Measurements from ENCODE around the gene MAN2B1. TPM values are rescaled to one million over a fixed set of nuclear protein-coding genes. Genes with fewer than 3 reads are reported as not detected.
"Not testable (repeated sequence)": the region's sequence is repeated elsewhere in the genome, so short reads cannot be mapped to it uniquely, and the experiment has no call there.

The MAN2B1 gene
- polyA plus RNA-seq, 1 experiment = 66.9 TPM

GRCh38 chr19:12689012-12689411 lies 22.5 kb upstream of the MAN2B1 start:
- POLR2A ChIA-PET = no interaction called here
- H3K36me3 ChIP-seq (ENCODE audit: control insufficient read depth, insufficient read depth, low read length) = peaks cover 6% of the 10 kb centered on the region
- no peaks in the 10 kb centered on the region for H3K27me3 ChIP-seq (ENCODE audit: control insufficient read depth, insufficient read depth, low read length)
- CTCF ChIA-PET = no interaction called here
- H3K4me3 ChIP-seq (ENCODE audit: low read depth, low read length) = no peak overlapping the region
- DNase-seq (ENCODE audit: low read depth) = no peak
- TF ChIP-seq, protein P1, sequence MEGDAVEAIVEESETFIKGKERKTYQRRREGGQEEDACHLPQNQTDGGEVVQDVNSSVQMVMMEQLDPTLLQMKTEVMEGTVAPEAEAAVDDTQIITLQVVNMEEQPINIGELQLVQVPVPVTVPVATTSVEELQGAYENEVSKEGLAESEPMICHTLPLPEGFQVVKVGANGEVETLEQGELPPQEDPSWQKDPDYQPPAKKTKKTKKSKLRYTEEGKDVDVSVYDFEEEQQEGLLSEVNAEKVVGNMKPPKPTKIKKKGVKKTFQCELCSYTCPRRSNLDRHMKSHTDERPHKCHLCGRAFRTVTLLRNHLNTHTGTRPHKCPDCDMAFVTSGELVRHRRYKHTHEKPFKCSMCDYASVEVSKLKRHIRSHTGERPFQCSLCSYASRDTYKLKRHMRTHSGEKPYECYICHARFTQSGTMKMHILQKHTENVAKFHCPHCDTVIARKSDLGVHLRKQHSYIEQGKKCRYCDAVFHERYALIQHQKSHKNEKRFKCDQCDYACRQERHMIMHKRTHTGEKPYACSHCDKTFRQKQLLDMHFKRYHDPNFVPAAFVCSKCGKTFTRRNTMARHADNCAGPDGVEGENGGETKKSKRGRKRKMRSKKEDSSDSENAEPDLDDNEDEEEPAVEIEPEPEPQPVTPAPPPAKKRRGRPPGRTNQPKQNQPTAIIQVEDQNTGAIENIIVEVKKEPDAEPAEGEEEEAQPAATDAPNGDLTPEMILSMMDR (IDR thresholded peaks at IDR 0.05; ENCODE audit: insufficient read depth, low read depth, low read length) = no peak

- H3K4me3 ChIP-seq (ENCODE audit: low read depth, low read length) = no peak within 1 kb of the TSS
- peaks cover 6% of the 10 kb centered on the region for H3K36me3 ChIP-seq (ENCODE audit: control insufficient read depth, insufficient read depth, low read length)
- TF ChIP-seq, protein P1 (IDR thresholded peaks at IDR 0.05; ENCODE audit: insufficient read depth, low read depth, low read length) = no peak
- CTCF ChIA-PET = interaction anchor here (1.7 kb wide), 1 partner anchor 11 kb away, joined by 4 read pairs; no protein-coding TSS in a partner anchor
- DNase-seq (ENCODE audit: low read depth) = no peak
- H3K27me3 ChIP-seq (ENCODE audit: control insufficient read depth, insufficient read depth, low read length) = no peaks in the 10 kb centered on the region
- POLR2A ChIA-PET = no interaction called here
Observed at GRCh38 chr19:12687496-12688196, 21.1 kb upstream of the MAN2B1 start, which contains the start of gene GNG14. GNG14 (plus strand) TSS chr19:12687998; CDS start chr19:12688049, 51 bp downstream.

DNA sequence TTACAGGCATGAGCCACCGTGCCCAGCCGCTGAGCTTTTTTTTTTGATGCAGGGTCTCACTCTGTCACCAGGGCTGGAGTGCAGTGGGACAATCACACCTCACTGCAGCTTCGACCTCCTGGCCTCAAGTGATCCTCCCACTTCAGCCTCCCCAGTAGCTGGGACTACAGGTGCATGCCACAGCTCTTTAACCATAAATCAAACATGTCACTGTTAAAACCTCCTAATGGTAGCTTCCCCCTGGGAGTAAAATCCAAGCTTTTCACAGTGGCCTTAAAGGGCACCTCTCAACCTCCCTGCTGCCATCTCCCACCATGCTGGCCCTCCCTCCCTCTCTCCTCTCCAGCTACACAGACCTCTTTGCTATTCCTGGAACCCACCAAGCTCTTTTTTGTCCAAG lies 19.3 kb upstream of the MAN2B1 start:
- TF ChIP-seq, protein P1 (IDR thresholded peaks at IDR 0.05; ENCODE audit: insufficient read depth, low read depth, low read length) = no peak
- POLR2A ChIA-PET = no interaction called here
- CTCF ChIA-PET = interaction anchor here (1.1 to 1.7 kb wide), 3 partner anchors 9 to 162 kb away, joined by 3 to 5 read pairs (median 4); no protein-coding TSS in a partner anchor
- DNase-seq (ENCODE audit: low read depth) = no peak
- H3K36me3 ChIP-seq (ENCODE audit: control insufficient read depth, insufficient read depth, low read length) = peaks cover 5% of the 10 kb centered on the region
- no peaks in the 10 kb centered on the region for H3K27me3 ChIP-seq (ENCODE audit: control insufficient read depth, insufficient read depth, low read length)
- no peak overlapping the region for H3K4me3 ChIP-seq (ENCODE audit: low read depth, low read length)

DNA sequence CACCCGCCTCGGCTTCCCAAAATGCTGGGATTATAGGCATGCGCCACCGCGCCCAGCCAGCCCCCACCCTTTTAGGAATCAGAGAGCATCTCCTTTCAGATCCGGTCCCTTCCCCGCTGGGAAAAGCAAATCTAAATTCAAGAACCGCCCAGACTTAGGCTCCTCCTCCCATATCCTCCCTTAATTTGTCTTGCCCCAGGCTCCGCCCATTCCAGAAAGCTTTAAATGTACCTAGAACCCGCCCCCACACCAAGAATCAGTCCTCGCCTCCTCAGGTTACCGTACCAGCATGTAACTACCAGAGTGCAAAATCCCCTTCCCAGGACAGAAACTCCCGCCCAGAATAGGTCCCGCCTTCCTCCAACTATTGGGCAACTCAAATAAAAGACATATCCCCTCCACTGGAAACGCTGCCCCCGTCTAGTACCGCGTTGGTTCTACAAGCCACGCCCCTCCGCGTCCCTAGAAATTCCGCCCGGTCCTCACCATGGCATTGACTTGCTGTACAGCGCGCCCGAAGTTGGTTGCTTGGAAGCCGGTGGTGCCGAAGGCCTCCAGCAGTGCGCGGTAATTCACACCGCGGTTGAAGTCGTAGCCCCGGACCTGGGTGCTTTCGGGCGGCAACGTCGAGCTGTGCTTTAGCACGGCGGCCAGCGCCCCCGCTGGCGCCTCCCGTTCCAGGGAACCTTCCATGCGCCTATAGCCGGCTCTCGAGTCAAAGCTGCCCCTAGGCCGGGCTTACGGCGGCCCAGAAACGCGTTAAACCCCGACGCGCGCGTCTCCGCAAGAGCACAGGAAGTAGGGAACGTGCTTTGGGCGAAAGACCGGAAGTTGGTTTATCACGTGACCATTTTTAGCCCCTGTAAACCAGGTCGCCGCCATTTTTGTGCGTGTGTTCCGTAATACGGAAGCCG lies 14.8 kb upstream of the MAN2B1 start, which contains the start of gene DHPS:
DHPS (minus strand) TSS at position 807 of the 914 bp plus-strand sequence; CDS start at position 693, 114 bp downstream.
- POLR2A ChIA-PET = no interaction called here
- Histone ChIP-seq H3K36me3 (ENCODE audit: control insufficient read depth, insufficient read depth, low read length) (peaks cover 11% of the 10 kb centered on the region), H3K27me3 (ENCODE audit: control insufficient read depth, insufficient read depth, low read length) (no peaks in the 10 kb centered on the region), H3K4me3 (ENCODE audit: low read depth, low read length) (peak within 1 kb of the TSS; percentile 66)
- DNase-seq (ENCODE audit: low read depth) = peak; percentile 85
- CTCF ChIA-PET = interaction anchor here (0.6 to 2.5 kb wide), 5 partner anchors 9 to 126 kb away, joined by 3 to 9 read pairs (median 3); no protein-coding TSS in a partner anchor
- TF ChIP-seq, protein P1 (IDR thresholded peaks at IDR 0.05; ENCODE audit: insufficient read depth, low read depth, low read length) = no peak

DNA sequence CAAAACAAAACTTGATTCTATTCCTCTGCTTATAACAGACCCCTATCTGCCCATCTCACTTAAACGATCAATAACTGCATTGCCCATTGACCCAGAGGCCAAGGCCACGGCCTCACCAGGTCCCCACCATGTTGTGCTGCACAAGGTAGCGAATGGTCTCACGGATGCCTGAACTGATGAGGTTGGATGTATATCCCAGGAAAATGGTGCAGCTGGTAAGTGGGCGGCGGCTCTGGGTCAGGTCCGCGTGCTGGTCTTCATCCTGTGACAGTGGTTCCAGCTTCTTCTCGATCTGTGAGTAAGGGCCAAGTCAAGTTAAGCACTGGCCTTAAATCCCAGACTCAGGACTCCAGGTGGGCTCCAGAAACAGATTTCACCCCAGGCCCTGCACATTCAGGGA lies 13.5 kb upstream of the MAN2B1 start:
- Histone ChIP-seq H3K27me3 (ENCODE audit: control insufficient read depth, insufficient read depth, low read length) (no peaks in the 10 kb centered on the region), H3K4me3 (ENCODE audit: low read depth, low read length) (no peak overlapping the region), H3K36me3 (ENCODE audit: control insufficient read depth, insufficient read depth, low read length) (peaks cover 21% of the 10 kb centered on the region)
- TF ChIP-seq, protein P1 (IDR thresholded peaks at IDR 0.05; ENCODE audit: insufficient read depth, low read depth, low read length) = no peak
- no peak for DNase-seq (ENCODE audit: low read depth)
- POLR2A ChIA-PET = no interaction called here
- CTCF ChIA-PET = interaction anchor here (1.0 to 2.5 kb wide), 3 partner anchors 8 to 78 kb away, joined by 4 to 9 read pairs (median 5); no protein-coding TSS in a partner anchor

DNA sequence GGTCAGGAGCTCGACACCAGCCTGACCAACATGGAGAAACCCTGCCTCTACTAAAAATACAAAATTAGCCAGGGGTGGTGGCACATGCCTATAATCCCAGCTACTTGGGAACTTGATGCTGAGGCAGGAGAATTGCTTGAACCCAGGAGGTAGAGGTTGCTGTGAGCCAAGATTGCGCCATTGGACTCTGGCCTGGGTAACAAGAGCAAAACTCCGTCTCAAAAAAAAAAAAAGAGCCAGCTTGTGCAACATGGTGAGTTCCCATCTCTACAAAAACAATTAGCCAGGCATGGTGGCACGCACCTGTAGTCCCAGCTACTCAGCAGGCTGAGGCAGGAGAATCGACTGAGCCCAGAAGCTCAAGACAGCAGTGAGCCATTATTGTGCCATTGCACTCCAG lies 11.5 kb upstream of the MAN2B1 start:
- DNase-seq (ENCODE audit: low read depth); H3K27me3 ChIP-seq (ENCODE audit: control insufficient read depth, insufficient read depth, low read length); H3K4me3 ChIP-seq (ENCODE audit: low read depth, low read length): not testable (repeated sequence)
- peaks cover 30% of the 10 kb centered on the region for H3K36me3 ChIP-seq (ENCODE audit: control insufficient read depth, insufficient read depth, low read length)
- ChIA-PET CTCF (interaction anchor here (0.7 to 3.9 kb wide), 5 partner anchors 9 to 169 kb away, joined by 3 to 16 read pairs (median 4); no protein-coding TSS in a partner anchor), POLR2A (interaction anchor here (0.5 kb wide), 1 partner anchor 72 kb away, joined by 4 read pairs; no protein-coding TSS in a partner anchor)
